Measurements from ENCODE around the gene RASGRF2.
A peak's percentile ranks its signal among the peaks of the same experiment; 100 is the strongest.

Gene RASGRF2

GRCh38 chr5:80987078-80987766, 27.1 kb downstream of the RASGRF2 start:
- DNase-seq: no peak

- no peak for DNase-seq
These were observed 28.3 kb downstream of the RASGRF2 start for GRCh38 chr5:80988419-80988935.

GRCh38 chr5:80989883-80990282, 29.7 kb downstream of the RASGRF2 start:
- no peak for DNase-seq

- DNase-seq: no peak
These were observed 30.4 kb downstream of the RASGRF2 start for GRCh38 chr5:80990527-80990926.

GRCh38 chr5:80990971-80991370, 30.8 kb downstream of the RASGRF2 start:
- DNase-seq: no peak

- DNase-seq: no peak
These were observed 35.7 kb downstream of the RASGRF2 start for GRCh38 chr5:80995908-80996307.

- DNase-seq: no peak
These were observed 38.4 kb downstream of the RASGRF2 start for GRCh38 chr5:80998590-80998979.

- no peak for DNase-seq
These were observed 43.7 kb downstream of the RASGRF2 start for GRCh38 chr5:81003811-81004386.

- DNase-seq: no peak
These were observed 45.5 kb downstream of the RASGRF2 start for GRCh38 chr5:81005708-81006107.

GRCh38 chr5:81006231-81006630, 46.1 kb downstream of the RASGRF2 start:
- DNase-seq: no peak

GRCh38 chr5:81006947-81007636, 46.9 kb downstream of the RASGRF2 start:
- no peak for DNase-seq

GRCh38 chr5:81007637-81008027, 47.5 kb downstream of the RASGRF2 start:
- DNase-seq: no peak

- DNase-seq: no peak
These were observed 50.4 kb downstream of the RASGRF2 start for GRCh38 chr5:81010336-81011169.

- DNase-seq: no peak
These were observed 54.2 kb downstream of the RASGRF2 start for GRCh38 chr5:81014348-81014747.

- no peak for DNase-seq
These were observed 56.0 kb downstream of the RASGRF2 start for GRCh38 chr5:81016116-81016515.

GRCh38 chr5:81017320-81017719, 57.2 kb downstream of the RASGRF2 start:
- no peak for DNase-seq

- peak; percentile 28 for DNase-seq
These were observed 58.4 kb downstream of the RASGRF2 start for GRCh38 chr5:81018608-81019007.

- no peak for DNase-seq
These were observed 59.6 kb downstream of the RASGRF2 start for GRCh38 chr5:81019748-81020147.

- DNase-seq: peak; percentile 40
These were observed 60.5 kb downstream of the RASGRF2 start for GRCh38 chr5:81020478-81021167.

- peak; percentile 55 for DNase-seq
These were observed 61.3 kb downstream of the RASGRF2 start for GRCh38 chr5:81021486-81021885.

- peak; percentile 28 for DNase-seq
These were observed 62.0 kb downstream of the RASGRF2 start for GRCh38 chr5:81021951-81022687.

- no peak for DNase-seq
These were observed 62.5 kb downstream of the RASGRF2 start for GRCh38 chr5:81022688-81023084.
